Measurements from ENCODE around the gene COX7B.
"Not testable (repeated sequence)": the region's sequence is repeated elsewhere in the genome, so short reads cannot be mapped to it uniquely, and the experiment has no call there.

Gene COX7B, protein sequence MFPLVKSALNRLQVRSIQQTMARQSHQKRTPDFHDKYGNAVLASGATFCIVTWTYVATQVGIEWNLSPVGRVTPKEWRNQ

DNA sequence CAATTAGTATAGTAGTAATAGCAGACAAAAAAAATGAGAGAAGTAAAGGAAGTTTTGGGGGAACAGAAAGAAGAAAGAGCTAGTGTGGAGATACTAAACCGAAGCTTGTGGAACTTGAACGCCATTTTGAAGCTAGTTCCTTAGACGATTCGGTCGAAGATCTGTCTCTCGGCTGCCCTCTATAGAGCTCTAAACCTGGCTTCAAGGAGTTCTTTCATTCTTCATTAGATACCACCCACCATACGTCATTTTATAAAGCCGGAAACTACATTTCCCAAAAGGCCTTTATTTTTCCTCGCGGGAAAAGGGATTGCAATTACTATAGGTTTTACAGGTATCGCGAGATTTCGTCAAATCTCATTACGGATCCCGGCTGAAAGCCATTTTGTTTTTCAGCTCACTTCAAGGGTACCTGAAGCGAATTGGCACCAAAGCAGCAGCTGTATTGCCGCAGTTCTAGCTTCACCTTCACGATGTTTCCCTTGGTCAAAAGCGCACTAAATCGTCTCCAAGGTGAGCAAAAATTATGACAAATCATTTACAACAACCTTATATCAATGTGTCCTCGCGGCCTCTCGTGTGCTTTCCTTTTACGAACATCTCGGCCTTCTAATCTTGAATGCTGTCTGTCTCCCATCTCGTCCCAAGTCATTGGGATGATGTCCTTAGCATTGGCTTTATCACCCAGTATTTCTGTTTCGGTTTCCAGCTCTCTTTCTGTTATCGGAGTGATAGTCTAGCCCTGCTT lies at the start of gene COX7B:
TSS of gene COX7B (plus strand) at position 388 of the 748 bp plus-strand sequence. CDS start at position 474, 86 bp downstream.
- FAIRE-seq = peak; percentile 96

- FAIRE-seq = no peak
These were observed 23.9 kb upstream of the COX7B start for GRCh38 chrX:77875372-77875771.

GRCh38 chrX:77881418-77881817 lies 17.9 kb upstream of the COX7B start:
- FAIRE-seq = not testable (repeated sequence)

DNA sequence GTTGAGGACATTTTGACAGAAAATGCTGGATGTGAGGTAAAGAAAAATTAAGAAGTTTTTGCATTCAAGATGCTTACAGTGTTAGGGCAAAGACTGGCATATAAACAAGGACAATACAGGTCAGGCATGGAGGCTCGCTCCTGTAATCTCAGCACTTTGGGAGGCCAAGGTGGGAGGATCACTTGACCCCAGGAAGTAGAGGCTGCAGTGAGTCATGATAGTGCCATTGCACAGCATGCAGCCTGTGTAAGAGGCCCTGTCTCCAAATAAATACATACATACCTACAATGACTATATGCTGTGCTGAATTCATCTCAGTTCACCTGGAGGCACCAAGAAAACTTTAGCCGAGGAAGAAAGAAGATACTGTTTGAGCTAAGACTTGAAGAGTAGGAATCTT lies 6.4 kb upstream of the COX7B start:
- no peak for FAIRE-seq

DNA sequence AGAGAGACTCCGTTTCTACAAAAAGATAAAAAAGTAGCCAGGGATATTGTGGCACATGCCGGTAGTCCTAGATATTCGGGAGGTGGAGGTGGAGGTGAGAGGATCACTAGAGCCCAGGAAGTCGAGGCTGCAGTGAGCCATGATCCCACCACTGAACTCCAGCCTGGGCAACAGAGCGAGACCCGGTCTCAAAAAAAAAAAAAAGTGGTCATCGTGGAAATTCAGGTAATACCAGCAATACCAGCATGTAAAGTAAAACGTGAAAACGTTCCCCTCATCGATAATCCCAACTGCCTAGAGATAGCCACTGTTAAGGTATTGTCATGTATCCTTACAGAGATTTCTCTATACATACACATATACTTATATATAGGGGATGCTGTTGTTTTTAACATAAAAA lies 5.6 kb upstream of the COX7B start:
- no peak for FAIRE-seq

GRCh38 chrX:77894921-77895886 lies 4.1 kb upstream of the COX7B start, which contains the start of gene MAGT1:
MAGT1 (minus strand) TSS chrX:77895435; CDS start chrX:77895410, 25 bp downstream.
- FAIRE-seq = peak; percentile 98

DNA sequence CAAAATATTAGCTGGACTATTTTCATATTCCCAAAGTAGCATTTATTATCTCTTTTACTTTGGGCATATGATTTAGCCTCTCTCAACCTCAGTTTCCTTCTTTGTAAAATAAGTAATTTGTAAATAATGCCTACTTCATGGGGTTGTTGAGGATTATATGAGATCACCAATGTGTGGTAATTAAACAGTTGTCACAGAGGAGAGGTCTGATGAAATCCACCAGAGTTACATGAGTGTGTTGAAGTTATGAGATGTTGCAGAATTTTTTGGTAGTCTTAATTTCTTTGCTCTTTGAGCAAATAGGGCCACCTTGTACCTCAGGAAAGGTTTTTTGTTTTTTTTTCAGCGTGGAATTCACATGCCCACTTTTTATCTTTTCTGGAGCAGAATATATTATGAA lies 1.4 kb downstream of the COX7B start:
- FAIRE-seq = no peak

DNA sequence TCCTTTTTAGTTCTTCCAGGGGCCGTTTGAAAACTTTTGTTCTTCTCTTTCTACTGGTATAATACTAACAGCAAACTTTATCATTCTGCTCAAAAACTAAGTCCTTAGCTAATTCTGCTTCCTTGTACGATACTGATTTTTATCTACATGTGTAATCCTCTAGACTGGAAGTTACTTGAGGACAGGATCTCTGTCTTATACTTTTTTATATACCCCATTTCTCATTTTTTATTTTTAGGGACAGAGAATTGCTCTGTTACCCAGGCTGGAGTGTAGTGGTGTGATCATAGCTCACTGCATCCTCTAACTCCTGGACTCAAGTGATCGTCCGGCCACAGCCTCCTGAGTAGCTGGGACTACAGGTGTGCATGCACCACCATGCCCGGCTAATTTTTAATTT lies 2.2 kb downstream of the COX7B start:
- FAIRE-seq = no peak

- no peak for FAIRE-seq
These were observed 11.0 kb downstream of the COX7B start, which contains the start of gene ATP7A for GRCh38 chrX:77910108-77910840. ATP7A (plus strand) TSS chrX:77910693; CDS start chrX:77971642, 60,949 bp downstream.

- FAIRE-seq = no peak
These were observed 18.1 kb downstream of the COX7B start for GRCh38 chrX:77917294-77917933.

GRCh38 chrX:77918568-77918967 lies 19.3 kb downstream of the COX7B start:
- FAIRE-seq = no peak

- not testable (repeated sequence) for FAIRE-seq
These were observed 20.1 kb downstream of the COX7B start for GRCh38 chrX:77919370-77919769.

DNA sequence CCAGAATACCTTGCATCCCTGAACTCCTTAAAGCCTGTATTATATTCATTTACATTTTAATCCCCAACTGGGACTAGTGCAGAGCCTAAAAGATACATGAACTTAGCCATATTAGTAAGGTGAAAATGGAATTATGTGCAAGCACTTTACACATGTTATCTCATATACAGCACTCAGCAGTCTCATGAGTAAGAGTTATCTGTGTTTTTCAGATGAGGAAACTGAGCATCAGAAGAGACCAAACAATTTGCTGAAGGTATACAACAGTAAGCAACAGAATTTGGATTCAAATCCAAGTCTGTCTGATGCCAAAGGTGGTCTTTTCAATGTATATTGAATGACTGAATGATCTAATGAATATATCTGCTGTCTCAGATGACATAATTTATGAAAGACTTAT lies 23.5 kb downstream of the COX7B start:
- no peak for FAIRE-seq

DNA sequence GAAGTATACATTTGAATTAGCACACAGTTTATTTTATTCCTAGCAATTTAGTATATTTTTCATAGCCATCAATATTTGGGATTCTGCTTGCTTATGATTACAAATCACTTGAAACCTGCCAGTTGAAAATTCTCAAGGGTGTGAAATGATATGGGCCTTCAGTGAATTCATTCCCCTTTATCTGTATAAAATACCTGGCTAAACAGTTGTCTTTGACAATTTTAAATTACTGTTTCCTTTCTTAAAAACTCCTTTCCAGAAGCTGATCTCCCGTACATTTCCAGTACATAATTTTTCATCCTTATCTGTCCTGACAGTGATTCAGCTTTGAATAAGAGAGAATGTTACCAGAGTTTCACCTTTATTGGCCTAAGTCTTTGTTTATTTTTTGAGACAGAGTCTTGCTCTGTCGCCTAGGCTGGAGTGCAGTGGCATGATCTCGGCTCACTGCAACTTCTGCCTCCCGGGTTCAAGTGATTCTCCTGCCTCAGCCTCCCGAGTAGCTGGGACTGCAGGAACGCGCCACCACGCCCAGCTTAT lies 25.1 kb downstream of the COX7B start:
- no peak for FAIRE-seq

- FAIRE-seq = no peak
These were observed 26.5 kb downstream of the COX7B start for GRCh38 chrX:77925764-77926163.

DNA sequence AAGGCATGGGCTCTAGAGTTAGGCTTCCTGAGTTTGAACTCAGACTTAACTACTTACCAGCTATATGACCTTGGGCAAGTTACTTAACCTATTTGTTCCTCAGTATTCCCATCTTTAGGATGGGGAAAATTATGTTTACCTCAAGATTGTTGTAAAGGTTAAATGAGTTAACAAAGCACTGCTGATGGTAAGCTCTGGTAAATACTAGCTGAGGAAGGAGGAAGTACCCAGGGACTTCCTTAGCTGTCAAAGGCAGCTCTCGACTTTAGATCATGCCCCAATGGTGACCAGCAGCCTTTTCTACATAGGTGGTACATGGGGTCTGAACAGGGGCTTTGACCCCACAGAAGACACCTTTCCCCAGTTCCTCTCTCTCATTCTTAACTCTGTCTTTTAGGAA lies 31.3 kb downstream of the COX7B start:
- FAIRE-seq = no peak

DNA sequence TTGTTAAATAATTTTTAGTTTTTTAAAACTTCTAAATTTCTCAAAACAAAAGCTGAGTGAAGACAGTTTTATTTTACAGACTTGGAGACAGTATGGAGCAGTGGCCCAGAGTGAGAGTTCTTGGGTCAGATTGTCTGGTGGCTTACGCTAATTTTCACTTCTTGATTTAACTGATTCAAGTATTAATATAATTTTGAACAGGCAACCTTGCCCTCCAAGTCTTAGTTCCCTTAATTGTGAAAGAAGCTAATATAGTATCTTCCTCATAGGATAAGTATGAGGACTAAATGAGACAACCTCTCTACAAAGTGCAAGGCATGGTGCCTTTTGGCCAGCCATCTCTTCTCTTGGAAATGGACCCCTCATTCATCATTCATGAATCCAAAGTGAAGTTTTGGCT lies 36.6 kb downstream of the COX7B start:
- FAIRE-seq = no peak

- FAIRE-seq = no peak
These were observed 37.0 kb downstream of the COX7B start for GRCh38 chrX:77936299-77936698.

DNA sequence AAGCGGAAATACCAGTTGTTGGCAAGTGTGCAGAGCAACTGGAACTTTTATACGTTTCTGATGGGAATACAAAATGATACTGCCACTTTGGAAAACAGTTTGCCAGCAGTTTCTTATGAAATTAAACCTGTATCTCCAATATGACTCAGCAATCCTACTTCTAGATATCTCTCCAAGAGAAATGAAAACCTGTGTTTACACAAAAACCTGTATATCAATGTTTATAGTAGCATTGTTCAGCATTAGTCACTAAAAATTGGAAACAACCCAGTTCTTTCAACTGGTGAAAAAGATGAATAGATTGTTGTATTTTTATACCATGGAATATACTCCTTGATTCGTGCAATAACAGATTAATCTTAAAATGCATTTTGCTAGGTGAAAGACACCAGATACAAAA lies 38.0 kb downstream of the COX7B start:
- FAIRE-seq = no peak

GRCh38 chrX:77938083-77938680 lies 38.9 kb downstream of the COX7B start:
- FAIRE-seq = no peak

DNA sequence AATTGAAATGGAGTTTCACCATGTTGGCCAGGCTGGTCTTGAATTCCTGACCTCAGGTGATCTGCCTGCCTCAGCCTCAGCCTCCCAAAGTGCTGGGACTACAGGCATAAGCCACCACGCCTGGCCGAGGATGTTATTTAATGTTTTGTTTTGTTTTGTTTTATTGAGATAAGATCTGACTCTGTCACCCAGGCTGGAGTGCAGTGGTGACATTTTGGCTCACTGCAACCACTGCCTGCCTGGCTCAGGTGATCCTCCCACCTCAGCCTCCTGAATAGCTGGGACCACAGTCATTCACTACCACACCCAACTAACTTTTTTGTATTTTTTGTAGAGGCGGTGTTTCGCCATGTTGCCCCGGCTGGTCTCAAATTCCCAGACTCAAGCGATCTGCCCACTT lies 45.8 kb downstream of the COX7B start:
- FAIRE-seq = not testable (repeated sequence)

All from endometrium (tissue), 2 donors.